Stimulated activated naive CD8-positive, alpha-beta T cell treated with anti-CD3 and anti-CD28 coated beads, Interleukin-15, Interleukin-2, amounts not matched to agents 100 ng/mL and 50 ng/mL, for 24 hours (primary cell): ENCODE data around the gene SNAP91.

ENCODE experiments used
- H3K27ac Mint-ChIP-seq: one replicate; pipeline ENCODE4 v1.8.0; 2021; ENCODE audit warnings: mild to moderate bottlenecking, mixed read lengths
- H3K27me3 Mint-ChIP-seq: one replicate; pipeline ENCODE4 v1.8.0; 2021; ENCODE audit warnings: mixed read lengths
- H3K36me3 Mint-ChIP-seq: one replicate; pipeline ENCODE4 v1.8.0; 2021; ENCODE audit warnings: low read depth, mixed read lengths
- H3K4me1 Mint-ChIP-seq: one replicate; pipeline ENCODE4 v1.8.0; 2021; ENCODE audit warnings: low read depth, mixed read lengths
- H3K4me3 Mint-ChIP-seq: one replicate; pipeline ENCODE4 v1.8.0; 2021; ENCODE audit warnings: mild to moderate bottlenecking, mixed read lengths
- H3K9me3 Mint-ChIP-seq: one replicate; pipeline ENCODE4 v1.8.0; 2021; ENCODE audit warnings: mixed read lengths

SNAP91 gene

GRCh38 chr6:83539678-83540077 is 169.2 kb downstream of the SNAP91 start:
- Mint-ChIP-seq H3K27ac (no peak overlapping the region), H3K4me3 (no peak overlapping the region), H3K27me3 (peaks cover 5% of the 10 kb centered on the region), H3K4me1 (no peaks in the 10 kb centered on the region), H3K36me3 (no peaks in the 10 kb centered on the region), H3K9me3 (no peaks in the 10 kb centered on the region)

- H3K9me3 Mint-ChIP-seq = no peaks in the 10 kb centered on the region
- no peak overlapping the region for H3K4me3 Mint-ChIP-seq
- no peaks in the 10 kb centered on the region for H3K4me1 Mint-ChIP-seq
- H3K36me3 Mint-ChIP-seq = no peaks in the 10 kb centered on the region
- H3K27ac Mint-ChIP-seq = no peak overlapping the region
- H3K27me3 Mint-ChIP-seq = peaks cover 10% of the 10 kb centered on the region
These were observed 172.0 kb downstream of the SNAP91 start for GRCh38 chr6:83536647-83537589.

- Mint-ChIP-seq H3K36me3 (no peaks in the 10 kb centered on the region), H3K9me3 (no peaks in the 10 kb centered on the region), H3K4me1 (no peaks in the 10 kb centered on the region), H3K27me3 (peaks cover 10% of the 10 kb centered on the region), H3K27ac (no peak overlapping the region), H3K4me3 (no peak overlapping the region)
These were observed 172.8 kb downstream of the SNAP91 start for GRCh38 chr6:83536034-83536646.

GRCh38 chr6:83518816-83519480 is 190.0 kb downstream of the SNAP91 start:
- Mint-ChIP-seq H3K36me3 (no peaks in the 10 kb centered on the region), H3K9me3 (no peaks in the 10 kb centered on the region), H3K4me3 (no peak overlapping the region), H3K4me1 (no peaks in the 10 kb centered on the region), H3K27me3 (peaks cover 21% of the 10 kb centered on the region), H3K27ac (no peak overlapping the region)

GRCh38 chr6:83517500-83517899 is 191.4 kb downstream of the SNAP91 start:
- H3K9me3 Mint-ChIP-seq = no peaks in the 10 kb centered on the region
- H3K4me3 Mint-ChIP-seq = no peak overlapping the region
- H3K27me3 Mint-ChIP-seq = peaks cover 31% of the 10 kb centered on the region
- H3K27ac Mint-ChIP-seq = no peak overlapping the region
- H3K36me3 Mint-ChIP-seq = no peaks in the 10 kb centered on the region
- H3K4me1 Mint-ChIP-seq = no peaks in the 10 kb centered on the region

- no peak overlapping the region for H3K4me3 Mint-ChIP-seq
- no peaks in the 10 kb centered on the region for H3K36me3 Mint-ChIP-seq
- peaks cover 49% of the 10 kb centered on the region for H3K27me3 Mint-ChIP-seq
- H3K4me1 Mint-ChIP-seq = no peaks in the 10 kb centered on the region
- H3K9me3 Mint-ChIP-seq = no peaks in the 10 kb centered on the region
- H3K27ac Mint-ChIP-seq = no peak overlapping the region
These were observed 193.9 kb downstream of the SNAP91 start for GRCh38 chr6:83514866-83515466.

GRCh38 chr6:83514466-83514865 is 194.4 kb downstream of the SNAP91 start:
- peaks cover 49% of the 10 kb centered on the region for H3K27me3 Mint-ChIP-seq

GRCh38 chr6:83511901-83512681 is 196.8 kb downstream of the SNAP91 start, which contains the start of gene PRSS35:
TSS of gene PRSS35 (plus strand) at chr6:83512534. CDS start at chr6:83523442, 10,908 bp downstream.
- Mint-ChIP-seq H3K4me3 (peak within 1 kb of the TSS; percentile 20), H3K27me3 (peaks cover 49% of the 10 kb centered on the region), H3K27ac (no peak within 1 kb of the TSS)

More at GRCh38 chr6:83514466-83514865, 194.4 kb downstream of the SNAP91 start:
- H3K4me1 Mint-ChIP-seq = no peaks in the 10 kb centered on the region
- no peaks in the 10 kb centered on the region for H3K36me3 Mint-ChIP-seq
- H3K9me3 Mint-ChIP-seq = no peaks in the 10 kb centered on the region
- H3K4me3 Mint-ChIP-seq = no peak overlapping the region
- no peak overlapping the region for H3K27ac Mint-ChIP-seq

GRCh38 chr6:83511266-83511665 is 197.6 kb downstream of the SNAP91 start:
- no peaks in the 10 kb centered on the region for H3K9me3 Mint-ChIP-seq
- peaks cover 45% of the 10 kb centered on the region for H3K27me3 Mint-ChIP-seq
- no peak overlapping the region for H3K4me3 Mint-ChIP-seq
- no peaks in the 10 kb centered on the region for H3K4me1 Mint-ChIP-seq
- H3K36me3 Mint-ChIP-seq = no peaks in the 10 kb centered on the region
- no peak overlapping the region for H3K27ac Mint-ChIP-seq

More at GRCh38 chr6:83511901-83512681, 196.8 kb downstream of the SNAP91 start, which contains the start of gene PRSS35:
- no peaks in the 10 kb centered on the region for H3K36me3 Mint-ChIP-seq
- H3K9me3 Mint-ChIP-seq = no peaks in the 10 kb centered on the region
- no peaks in the 10 kb centered on the region for H3K4me1 Mint-ChIP-seq

- Mint-ChIP-seq H3K27me3 (peaks cover 45% of the 10 kb centered on the region), H3K4me1 (no peaks in the 10 kb centered on the region), H3K36me3 (no peaks in the 10 kb centered on the region), H3K9me3 (no peaks in the 10 kb centered on the region), H3K4me3 (no peak overlapping the region), H3K27ac (no peak overlapping the region)
These were observed 198.1 kb downstream of the SNAP91 start for GRCh38 chr6:83510791-83511190.

GRCh38 chr6:83509441-83509840 is 199.5 kb downstream of the SNAP91 start:
- Mint-ChIP-seq H3K4me3 (no peak overlapping the region), H3K9me3 (no peaks in the 10 kb centered on the region)

GRCh38 chr6:83505356-83505755 is 203.5 kb downstream of the SNAP91 start:
- H3K4me3 Mint-ChIP-seq = no peak overlapping the region
- peaks cover 8% of the 10 kb centered on the region for H3K27me3 Mint-ChIP-seq
- H3K27ac Mint-ChIP-seq = no peak overlapping the region
- no peaks in the 10 kb centered on the region for H3K4me1 Mint-ChIP-seq
- H3K36me3 Mint-ChIP-seq = no peaks in the 10 kb centered on the region
- peaks cover 5% of the 10 kb centered on the region for H3K9me3 Mint-ChIP-seq

More at GRCh38 chr6:83509441-83509840, 199.5 kb downstream of the SNAP91 start:
- Mint-ChIP-seq H3K27me3 (peaks cover 41% of the 10 kb centered on the region), H3K27ac (no peak overlapping the region), H3K4me1 (no peaks in the 10 kb centered on the region), H3K36me3 (no peaks in the 10 kb centered on the region)
